SH-SY5Y (cell line): ENCODE data around the gene YY1.

Source experiments
- GATA2 ChIP-seq: IDR thresholded peaks from 2 replicates; pipeline ENCODE4 v1.6.1; 2011; ENCODE audit warnings: mild to moderate bottlenecking, low read depth, low read length
- GATA3 ChIP-seq: IDR thresholded peaks from 2 replicates; pipeline ENCODE4 v1.6.1; 2011; ENCODE audit warnings: low read depth, mild to moderate bottlenecking, low read length, moderate library complexity

- TF ChIP-seq GATA2 (no peak), GATA3 (no peak)
Measured at GRCh38 chr14:100219126-100219785, 19.7 kb upstream of the YY1 start.
